ENCODE data around the gene GATD1. TPM values are rescaled to one million over a fixed set of nuclear protein-coding genes. Genes with fewer than 3 reads are reported as not detected.

The GATD1 gene
- total and polyA plus RNA-seq, 2 donors (not counting 1 experiment from before 2014, with no cell fraction given) = 62.4 to 70.0 TPM

GRCh38 chr11:788009-788640 lies 10.8 kb upstream of the GATD1 start:
- peaks cover 0 to 3% (median 0%) of the 10 kb centered on the region in 3 donors for H3K9me3 ChIP-seq (ENCODE audit: control extremely low read depth in 1 of 3, control insufficient read depth in 2 of 3, insufficient read depth in 1 of 3, low read length in 2 of 3)
- no peak overlapping the region for H3K27ac Mint-ChIP-seq
- CTCF ChIA-PET = no interaction called here
- peaks cover 10 to 20% of the 10 kb centered on the region in 2 donors for H3K4me1 ChIP-seq (ENCODE audit: control insufficient read depth in 2 of 2, insufficient read depth in 2 of 2, low read length in 2 of 2)
- no peak for DNase-seq
- H3K4me1 Mint-ChIP-seq = peaks cover 4% of the 10 kb centered on the region
- no peak overlapping the region for H3K27ac ChIP-seq (ENCODE audit: low read length in 2 of 2)
- POLR2A ChIA-PET = no interaction called here
- no peak for ATAC-seq (ENCODE audit: low read depth)
- no peak overlapping the region for H3K4me2 ChIP-seq (replicated peaks; ENCODE audit: low read depth, low read length, poor library complexity, severe bottlenecking)
- no peak overlapping the region for H3K4me3 ChIP-seq (ENCODE audit: control extremely low read depth in 1 of 5, extremely low read depth in 1 of 5, insufficient read depth in 1 of 5, low read depth in 2 of 5, low read length in 4 of 5)
- intact Hi-C loops (cut with micrococcal nuclease) = no loop called here
- no peak overlapping the region for H2AFZ ChIP-seq (ENCODE audit: insufficient read depth, low read depth, low read length, poor library complexity, severe bottlenecking)
- peaks cover 29% of the 10 kb centered on the region for H4K20me1 ChIP-seq (ENCODE audit: control insufficient read depth, insufficient read depth, low read length, poor library complexity, severe bottlenecking)
- no peaks in the 10 kb centered on the region for H3K9me3 Mint-ChIP-seq (ENCODE audit: insufficient read depth)
- peaks cover 0 to 24% (median 5%) of the 10 kb centered on the region in 4 experiments for H3K27me3 ChIP-seq (replicated peaks in 1 of 4; ENCODE audit: control extremely low read depth in 1 of 4, control insufficient read depth in 3 of 4, insufficient read depth in 4 of 4, low read length in 3 of 4)
- no peak overlapping the region for H3K9ac ChIP-seq (ENCODE audit: low read length)
- peaks cover 0 to 7% of the 10 kb centered on the region in 2 experiments for H3K36me3 ChIP-seq (replicated peaks in 1 of 2; ENCODE audit: control extremely low read depth in 1 of 2, control insufficient read depth in 1 of 2, extremely low read depth in 1 of 2, insufficient read depth in 2 of 2, low read length in 1 of 2)
- H3K79me2 ChIP-seq (ENCODE audit: control insufficient read depth, insufficient read depth, low read length) = peaks cover 5% of the 10 kb centered on the region
- no peak overlapping the region for H3K4me3 Mint-ChIP-seq
- WGBS (ENCODE audit: insufficient coverage) = 58% methylated on average over 28 of the region's 28 CpGs
- TF ChIP-seq EZH2 (IDR thresholded peaks at IDR 0.05; ENCODE audit: borderline replicate concordance, insufficient read depth, low read depth, low read length, poor library complexity, severe bottlenecking) (no peak), CTCF (IDR thresholded peaks at IDR 0.05) (no peak)
- H3K27me3 Mint-ChIP-seq = no peaks in the 10 kb centered on the region

- Histone ChIP-seq H3K79me2 (ENCODE audit: control insufficient read depth, insufficient read depth, low read length) (peaks cover 2% of the 10 kb centered on the region), H3K27me3 (replicated peaks in 1 of 4; ENCODE audit: control extremely low read depth in 1 of 4, control insufficient read depth in 3 of 4, insufficient read depth in 4 of 4, low read length in 3 of 4) (peaks cover 0 to 24% (median 5%) of the 10 kb centered on the region in 4 experiments), H3K36me3 (replicated peaks in 1 of 2; ENCODE audit: control extremely low read depth in 1 of 2, control insufficient read depth in 1 of 2, extremely low read depth in 1 of 2, insufficient read depth in 2 of 2, low read length in 1 of 2) (peaks cover 0 to 3% of the 10 kb centered on the region in 2 experiments), H3K4me3 (ENCODE audit: control extremely low read depth in 1 of 5, extremely low read depth in 1 of 5, insufficient read depth in 1 of 5, low read depth in 2 of 5, low read length in 4 of 5) (no peak overlapping the region), H3K9ac (ENCODE audit: low read length) (no peak overlapping the region), H2AFZ (ENCODE audit: insufficient read depth, low read depth, low read length, poor library complexity, severe bottlenecking) (no peak overlapping the region), H4K20me1 (ENCODE audit: control insufficient read depth, insufficient read depth, low read length, poor library complexity, severe bottlenecking) (peaks cover 23% of the 10 kb centered on the region), H3K4me1 (ENCODE audit: control insufficient read depth in 2 of 2, insufficient read depth in 2 of 2, low read length in 2 of 2) (peaks cover 10 to 20% of the 10 kb centered on the region in 2 donors), H3K4me2 (replicated peaks; ENCODE audit: low read depth, low read length, poor library complexity, severe bottlenecking) (no peak overlapping the region), H3K9me3 (ENCODE audit: control extremely low read depth in 1 of 3, control insufficient read depth in 2 of 3, insufficient read depth in 1 of 3, low read length in 2 of 3) (peaks cover 0 to 3% (median 0%) of the 10 kb centered on the region in 3 donors), H3K27ac (ENCODE audit: low read length in 2 of 2) (no peak overlapping the region)
- intact Hi-C loops (cut with micrococcal nuclease) = no loop called here
- ATAC-seq (ENCODE audit: low read depth) (no peak), DNase-seq (no peak)
- POLR2A ChIA-PET = no interaction called here
- WGBS (ENCODE audit: insufficient coverage) = 90% methylated on average over 23 of the region's 24 CpGs
- Mint-ChIP-seq H3K27me3 (no peaks in the 10 kb centered on the region), H3K4me3 (no peak overlapping the region), H3K27ac (no peak overlapping the region), H3K9me3 (ENCODE audit: insufficient read depth) (no peaks in the 10 kb centered on the region), H3K4me1 (peaks cover 4% of the 10 kb centered on the region)
- CTCF ChIA-PET = no interaction called here
- TF ChIP-seq EZH2 (IDR thresholded peaks at IDR 0.05; ENCODE audit: borderline replicate concordance, insufficient read depth, low read depth, low read length, poor library complexity, severe bottlenecking) (no peak), CTCF (IDR thresholded peaks at IDR 0.05) (no peak)
These were observed 9.9 kb upstream of the GATD1 start for GRCh38 chr11:787084-787675.
